GDM1 (cell line): Measurements from ENCODE around the gene REG3A.

Experiments
- DNase-seq: peaks from one replicate; lab custom pipeline; 2025; lab: John Stamatoyannopoulos, UW

The REG3A gene

DNA sequence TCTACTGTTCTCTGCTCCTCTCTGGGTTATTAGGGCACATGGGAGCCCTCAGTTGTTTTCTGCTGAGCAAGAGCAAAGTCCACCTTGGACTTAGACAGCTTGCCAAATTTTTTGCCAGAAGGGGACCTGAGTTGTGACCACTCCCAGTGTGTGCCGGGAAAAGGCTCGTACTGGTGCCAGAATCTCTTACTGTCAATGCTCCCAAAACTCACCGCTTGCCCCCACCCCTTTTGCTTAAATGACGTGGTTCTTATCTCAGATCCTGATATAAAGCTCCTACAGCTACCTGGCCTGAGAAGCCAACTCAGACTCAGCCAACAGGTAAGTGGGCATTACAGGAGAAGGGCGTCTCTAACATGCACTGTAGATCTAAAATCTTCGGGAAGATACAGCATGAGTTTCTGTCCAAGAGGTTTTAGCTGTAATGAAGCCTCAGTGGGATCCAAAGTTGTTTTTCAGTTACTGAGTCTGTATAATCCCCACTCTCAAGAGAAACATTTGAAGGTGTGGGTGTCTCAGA is 39.3 kb downstream of the REG3A start, which contains the start of gene REG1A:
REG1A (plus strand) TSS at position 295 of the 520 bp plus-strand sequence. CDS start 374 bp downstream, outside the sequence.
- no peak for DNase-seq

DNA sequence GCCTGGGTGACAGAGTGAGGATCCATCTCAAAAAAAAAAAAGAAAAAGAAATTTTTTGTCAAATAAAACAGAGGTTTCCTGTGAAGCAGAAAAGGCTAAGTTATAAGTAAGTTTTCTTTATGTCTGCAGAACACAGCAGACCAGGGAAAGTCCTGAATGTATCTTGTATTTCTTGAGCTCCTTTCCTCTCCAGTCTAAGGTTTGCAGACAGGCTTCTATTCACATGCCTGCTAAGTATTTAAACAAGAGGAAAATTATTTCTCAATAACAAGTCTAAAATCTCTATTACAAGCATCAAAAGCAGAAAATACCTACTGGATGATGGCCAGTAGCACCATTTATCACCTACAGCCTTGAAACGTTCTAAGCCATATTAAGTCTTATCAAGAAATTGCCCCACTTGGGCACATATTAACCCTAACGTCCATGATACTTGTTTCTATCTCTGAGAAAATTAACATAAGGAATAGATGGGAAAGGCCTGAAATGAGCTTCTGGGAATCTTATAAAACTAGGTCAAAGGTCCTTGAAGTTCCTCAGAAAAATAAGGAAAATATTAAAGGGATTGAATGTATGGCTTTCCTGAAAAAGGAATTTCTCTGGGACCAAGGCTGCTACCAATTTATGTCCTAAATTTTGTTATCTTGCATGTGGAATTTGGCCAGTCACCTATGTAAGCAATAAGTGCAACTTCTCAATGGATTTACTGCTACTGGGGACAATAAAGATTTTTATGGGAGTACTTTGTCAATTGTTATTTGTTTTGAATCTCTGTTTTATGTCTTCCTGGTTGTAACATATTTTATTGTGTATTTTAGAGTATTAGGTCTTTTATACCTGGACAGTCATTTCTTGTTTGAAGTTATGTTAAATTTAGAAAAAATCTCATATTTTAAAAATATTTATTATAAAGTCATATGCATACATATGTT is 42.3 kb downstream of the REG3A start:
- no peak for DNase-seq

GRCh38 chr2:79114797-79115494 is 44.6 kb downstream of the REG3A start:
- no peak for DNase-seq

DNA sequence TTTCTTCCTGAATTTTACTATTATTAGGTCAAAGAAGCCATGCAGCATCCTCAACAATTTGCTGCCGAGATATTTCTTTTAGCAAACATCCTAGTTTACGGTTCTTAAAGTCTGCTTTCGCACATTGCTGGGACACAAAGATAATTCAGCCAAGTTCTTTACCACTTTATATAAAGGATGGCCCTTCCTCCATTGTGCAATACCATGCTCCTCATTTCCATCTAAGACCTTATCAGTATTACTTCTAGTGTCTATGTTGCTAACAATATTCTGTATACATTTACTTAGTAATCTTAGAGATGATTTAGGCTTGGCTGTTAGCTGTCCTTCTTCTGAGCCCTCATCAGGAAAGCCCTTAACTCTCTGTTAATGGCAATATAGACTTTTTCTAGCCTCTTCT is 47.3 kb downstream of the REG3A start:
- no peak for DNase-seq
